Measurements from ENCODE around the gene DYNC1LI1. TPM values are rescaled to one million over a fixed set of nuclear protein-coding genes. Genes with fewer than 3 reads are reported as not detected.
"Not testable (repeated sequence)": the region's sequence is repeated elsewhere in the genome, so short reads cannot be mapped to it uniquely, and the experiment has no call there.

Gene DYNC1LI1
- total and polyA plus RNA-seq, 2 of the 4 experiments (the other 2 are of a cell fraction): 25.2 to 30.8 TPM

DNA sequence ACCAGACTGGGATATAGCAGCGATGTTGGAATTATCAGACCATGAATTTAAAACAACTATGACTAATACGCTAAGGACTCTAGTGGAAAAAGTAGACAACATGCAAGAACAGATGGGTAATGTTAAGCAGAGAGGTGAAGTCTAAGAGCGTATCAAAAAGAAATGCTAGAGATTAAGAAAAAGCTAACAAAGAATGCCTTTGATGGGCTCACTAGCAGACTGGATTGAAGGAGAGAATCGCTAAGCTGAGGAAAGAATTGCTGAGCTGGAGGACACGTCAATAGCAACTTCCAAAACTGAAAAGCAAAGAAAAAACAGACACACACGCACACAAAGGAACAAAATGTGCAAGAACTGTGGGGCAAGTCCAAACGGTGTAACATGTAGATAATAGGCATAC is 48.0 kb downstream of the DYNC1LI1 start:
- no peak overlapping the region for H2AFZ ChIP-seq (replicated peaks; ENCODE audit: low read length, poor library complexity)
- H3K27ac ChIP-seq (ENCODE audit: insufficient read depth, low read length): no peak overlapping the region
- dilution Hi-C loops (cut with HindIII; ENCODE audit: low sequenced_read_pairs, unreplicated experiment): no loop called here

DNA sequence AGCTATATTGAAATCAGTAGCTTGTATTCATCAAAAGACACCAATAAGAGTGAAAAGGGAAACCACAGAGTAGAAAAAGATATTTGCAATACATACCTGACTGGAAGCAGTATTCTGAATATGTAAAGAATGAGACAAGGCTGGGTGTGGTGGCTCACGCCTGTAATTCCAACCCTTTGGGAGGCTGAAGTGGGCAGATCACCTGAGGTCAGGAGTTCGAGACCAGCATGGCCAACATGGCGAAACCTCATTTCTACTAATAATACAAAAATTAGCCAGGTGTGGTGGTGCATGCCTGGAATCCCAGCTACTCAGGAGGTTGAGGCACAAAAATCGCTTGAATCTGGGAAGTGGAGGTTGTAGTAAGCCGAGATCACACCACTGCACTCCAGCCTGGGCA is 51.7 kb downstream of the DYNC1LI1 start:
- H4K5ac ChIP-seq (ENCODE audit: low read depth, low read length); H3K27ac ChIP-seq (ENCODE audit: insufficient read depth, low read length); H3K9ac ChIP-seq (ENCODE audit: low read depth, low read length); H3K4ac ChIP-seq (ENCODE audit: low read depth, low read length); intact Hi-C loops (cut with micrococcal nuclease); H3K79me1 ChIP-seq (ENCODE audit: low read depth in 1 of 2, low read length in 2 of 2); H2BK20ac ChIP-seq (ENCODE audit: low read depth, low read length); H3K9me1 ChIP-seq (ENCODE audit: insufficient read depth, low read length); H3K4me3 ChIP-seq (ENCODE audit: insufficient read depth, low read depth, low read length); H4K91ac ChIP-seq (ENCODE audit: insufficient read depth, low read depth, low read length); H2AK9ac ChIP-seq (replicated peaks; ENCODE audit: low read depth, low read length, poor library complexity); H2AFZ ChIP-seq (replicated peaks; ENCODE audit: low read length, poor library complexity); dilution Hi-C loops (cut with HindIII; ENCODE audit: low sequenced_read_pairs, unreplicated experiment); H3K23ac ChIP-seq (ENCODE audit: low read depth, low read length); DNase-seq; in situ Hi-C loops (cut with MboI; ENCODE audit: low sequenced_read_pairs); H2AK5ac ChIP-seq (ENCODE audit: low read depth, low read length); H3K27me3 ChIP-seq (ENCODE audit: control insufficient read depth, insufficient read depth, low read length); CTCF ChIA-PET; H4K8ac ChIP-seq (ENCODE audit: low read depth in 2 of 2, low read length in 2 of 2); H3K4me2 ChIP-seq (ENCODE audit: low read depth, low read length); H3K56ac ChIP-seq (ENCODE audit: extremely low read depth, insufficient read depth, low read length); H3K14ac ChIP-seq (replicated peaks; ENCODE audit: low read depth, low read length); BruUV-seq (replicated peaks); POLR2A ChIA-PET (ENCODE audit: unreplicated experiment); ATAC-seq (ENCODE audit: low read depth); H3K36me3 ChIP-seq (ENCODE audit: control insufficient read depth, insufficient read depth, low read length); H2BK120ac ChIP-seq (ENCODE audit: low read depth, low read length); H2BK5ac ChIP-seq (ENCODE audit: low read depth, low read length, poor library complexity, severe bottlenecking); H4K20me1 ChIP-seq (ENCODE audit: insufficient read depth, low read length); H3K4me1 ChIP-seq (ENCODE audit: control insufficient read depth, insufficient read depth, low read length); H3K9me3 ChIP-seq (ENCODE audit: control insufficient read depth, insufficient read depth, low read length); H2BK15ac ChIP-seq (ENCODE audit: low read depth, low read length); H3K18ac ChIP-seq (ENCODE audit: low read depth, low read length): not testable (repeated sequence)
- WGBS, 2 experiments (ENCODE audit: extremely low coverage in 2 of 2, insufficient read length in 1 of 2): no CpG with 5 or more reads among the region's 5 CpGs

More for the DNA sequence above, 48.0 kb downstream of the DYNC1LI1 start:
- TF ChIP-seq RCOR1 (IDR thresholded peaks at IDR 0.05; ENCODE audit: insufficient replicate concordance, low read length) (no peak), BHLHE40 (IDR thresholded peaks at IDR 0.05; ENCODE audit: low read depth, low read length) (no peak), CEBPB (IDR thresholded peaks at IDR 0.05; ENCODE audit: low read depth, low read length) (no peak), RFX5 (IDR thresholded peaks at IDR 0.05; ENCODE audit: low read depth, low read length) (no peak), FOS (IDR thresholded peaks at IDR 0.05; ENCODE audit: low read depth, low read length) (no peak), RAD21 (IDR thresholded peaks at IDR 0.05; ENCODE audit: low read length) (no peak), MAZ (IDR thresholded peaks at IDR 0.05; ENCODE audit: borderline replicate concordance, low read depth, low read length) (no peak), CHD1 (IDR thresholded peaks at IDR 0.05; ENCODE audit: low read depth, low read length) (no peak)
- TF ChIP-seq, protein P1, sequence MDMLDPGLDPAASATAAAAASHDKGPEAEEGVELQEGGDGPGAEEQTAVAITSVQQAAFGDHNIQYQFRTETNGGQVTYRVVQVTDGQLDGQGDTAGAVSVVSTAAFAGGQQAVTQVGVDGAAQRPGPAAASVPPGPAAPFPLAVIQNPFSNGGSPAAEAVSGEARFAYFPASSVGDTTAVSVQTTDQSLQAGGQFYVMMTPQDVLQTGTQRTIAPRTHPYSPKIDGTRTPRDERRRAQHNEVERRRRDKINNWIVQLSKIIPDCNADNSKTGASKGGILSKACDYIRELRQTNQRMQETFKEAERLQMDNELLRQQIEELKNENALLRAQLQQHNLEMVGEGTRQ (IDR thresholded peaks at IDR 0.05; ENCODE audit: low read depth, low read length): no peak
- no peak overlapping the region for H3K14ac ChIP-seq (replicated peaks; ENCODE audit: low read depth, low read length)
- no peak overlapping the region for H4K8ac ChIP-seq (ENCODE audit: low read depth in 2 of 2, low read length in 2 of 2)
- no peak overlapping the region for H3K9ac ChIP-seq (ENCODE audit: low read depth, low read length)
- H3K9me1 ChIP-seq (ENCODE audit: insufficient read depth, low read length): no peaks in the 10 kb centered on the region; the same call in 1 of the 2 replicates
- ATAC-seq (ENCODE audit: low read depth): no peak
- no peak overlapping the region for H3K23ac ChIP-seq (ENCODE audit: low read depth, low read length)
- peaks cover 12% of the 10 kb centered on the region for H3K36me3 ChIP-seq (ENCODE audit: control insufficient read depth, insufficient read depth, low read length)
- no peaks in the 10 kb centered on the region for H3K79me1 ChIP-seq (ENCODE audit: low read depth in 1 of 2, low read length in 2 of 2)
- no peak overlapping the region for H2BK120ac ChIP-seq (ENCODE audit: low read depth, low read length)
- H3K4me2 ChIP-seq (ENCODE audit: low read depth, low read length): no peak overlapping the region
- intact Hi-C loops (cut with micrococcal nuclease): no loop called here
- POLR2A ChIA-PET (ENCODE audit: unreplicated experiment): no interaction called here
- no peak overlapping the region for H3K4me3 ChIP-seq (ENCODE audit: insufficient read depth, low read depth, low read length)
- in situ Hi-C loops (cut with MboI; ENCODE audit: low sequenced_read_pairs): no loop called here
- no peak for DNase-seq
- no peaks in the 10 kb centered on the region for H3K4me1 ChIP-seq (ENCODE audit: control insufficient read depth, insufficient read depth, low read length)
- no peak overlapping the region for H3K4ac ChIP-seq (ENCODE audit: low read depth, low read length)
- 100% methylated on average over 2 of the region's 7 CpGs; no CpG with 5 or more reads in 1 of the 2 experiments for WGBS, 2 experiments (ENCODE audit: extremely low coverage in 2 of 2, insufficient read length in 1 of 2)
- BruUV-seq (replicated peaks): no TSS peak
- H2BK15ac ChIP-seq (ENCODE audit: low read depth, low read length): no peak overlapping the region
- H2BK5ac ChIP-seq (ENCODE audit: low read depth, low read length, poor library complexity, severe bottlenecking): no peak overlapping the region
- H2AK9ac ChIP-seq (replicated peaks; ENCODE audit: low read depth, low read length, poor library complexity): no peak overlapping the region
- H3K18ac ChIP-seq (ENCODE audit: low read depth, low read length): no peak overlapping the region
- H4K91ac ChIP-seq (ENCODE audit: insufficient read depth, low read depth, low read length): no peak overlapping the region
- H3K27me3 ChIP-seq (ENCODE audit: control insufficient read depth, insufficient read depth, low read length): no peaks in the 10 kb centered on the region
- H2AK5ac ChIP-seq (ENCODE audit: low read depth, low read length): no peak overlapping the region
- CTCF ChIA-PET: interaction anchor here (0.5 kb wide), 1 partner anchor 93 kb away, joined by 5 read pairs; no protein-coding TSS in a partner anchor
- no peak overlapping the region for H4K5ac ChIP-seq (ENCODE audit: low read depth, low read length)
- H2BK20ac ChIP-seq (ENCODE audit: low read depth, low read length): no peak overlapping the region
- peaks cover 1% of the 10 kb centered on the region; the same call in 1 of the 2 replicates for H3K9me3 ChIP-seq (ENCODE audit: control insufficient read depth, insufficient read depth, low read length)
- no peaks in the 10 kb centered on the region for H4K20me1 ChIP-seq (ENCODE audit: insufficient read depth, low read length)
- H3K56ac ChIP-seq (ENCODE audit: extremely low read depth, insufficient read depth, low read length): no peak overlapping the region

All from IMR-90 (cell line).